GM19463 (cell line): Measurements from ENCODE around the gene FAM217B.

Experiments
- ATAC-seq: cut with Tn5 transposase; IDR thresholded peaks from one replicate; pipeline ENCODE4 v1.9.1; 2021; ENCODE audit warnings: mild to moderate bottlenecking, moderate library complexity; ENCODE audit not compliant: unreplicated experiment

The FAM217B gene

GRCh38 chr20:59972037-59972801 is 32.0 kb downstream of the FAM217B start:
- ATAC-seq, result no peak

- ATAC-seq, result no peak
Measured at GRCh38 chr20:59976156-59976782, 36.1 kb downstream of the FAM217B start.

- ATAC-seq, result no peak
Measured at GRCh38 chr20:59977086-59977485, 36.9 kb downstream of the FAM217B start.

- ATAC-seq, result no peak
Measured at GRCh38 chr20:59983076-59983475, 42.9 kb downstream of the FAM217B start.

GRCh38 chr20:59984541-59984940 is 44.4 kb downstream of the FAM217B start:
- no peak for ATAC-seq

- ATAC-seq, result no peak
Measured at GRCh38 chr20:59985164-59985563, 45.0 kb downstream of the FAM217B start.

- ATAC-seq, result no peak
Measured at GRCh38 chr20:59985864-59986263, 45.7 kb downstream of the FAM217B start.

GRCh38 chr20:59987135-59987534 is 46.9 kb downstream of the FAM217B start:
- no peak for ATAC-seq

- no peak for ATAC-seq
Measured at GRCh38 chr20:59988141-59988540, 48.0 kb downstream of the FAM217B start.

GRCh38 chr20:59992526-59993084 is 52.4 kb downstream of the FAM217B start:
- ATAC-seq, result no peak

GRCh38 chr20:59993736-59994430 is 53.7 kb downstream of the FAM217B start:
- ATAC-seq, result no peak

GRCh38 chr20:59994697-59995122 is 54.5 kb downstream of the FAM217B start:
- ATAC-seq, result no peak

- ATAC-seq, result no peak
Measured at GRCh38 chr20:59996108-59996507, 55.9 kb downstream of the FAM217B start.

GRCh38 chr20:59997896-59998295 is 57.7 kb downstream of the FAM217B start:
- no peak for ATAC-seq
